C4-2B (cell line): ENCODE measurements around the gene NCK2.

Experiments
- CTCF ChIP-seq: fragments of 450-650 bp; conservative IDR thresholded peaks from 2 replicates; pipeline ENCODE4 v1.5.1; 2017; ENCODE audit warnings: mild to moderate bottlenecking
- ZFX ChIP-seq: fragments of 450-650 bp; IDR thresholded peaks from 2 replicates; pipeline ENCODE4 v1.6.1; 2017

- TF ChIP-seq CTCF: no peak
- no peak for TF ChIP-seq ZFX
These were observed 1.7 kb downstream of the NCK2 start for GRCh38 chr2:105746177-105747080.
